ENCODE measurements around the gene LRIG2.

GRCh38 chr1:113058941-113059706, 13.9 kb upstream of the LRIG2 start:
- no peak for TF ChIP-seq CTCF (IDR thresholded peaks at IDR 0.05; ENCODE audit: extremely low read depth in 1 of 2, insufficient read depth in 1 of 2, low read depth in 1 of 2, low read length in 2 of 2)
- TF ChIP-seq POLR2A (IDR thresholded peaks at IDR 0.05; ENCODE audit: low read depth, low read length): no peak
- TF ChIP-seq MYC (IDR thresholded peaks at IDR 0.05; ENCODE audit: low read depth, low read length): no peak
- peak; percentile 58 for TF ChIP-seq POLR2AphosphoS5 (IDR thresholded peaks at IDR 0.05; ENCODE audit: insufficient read depth, low read depth, low read length)
